K562 (cell line): Measurements from ENCODE around the gene WDR91. TPM values are rescaled to one million over a fixed set of nuclear protein-coding genes. Genes with fewer than 3 reads are reported as not detected.
"Not testable (repeated sequence)": the region's sequence is repeated elsewhere in the genome, so short reads cannot be mapped to it uniquely, and the experiment has no call there.

Experiments used
- ATAC-seq: fragments of 200-7000 bp; cut with Tn5 transposase; 3 replicates; pipeline ENCODE4 v1.9.1; 2020; ENCODE audit warnings: moderate library complexity
- BruUV-seq: library from RNA; stranded (reverse); fragments of 400-500 nt; replicated peaks from 2 replicates; lab custom pipeline; 2021; lab: Mats Ljungman, UMichigan
- CTCF ChIA-PET: fragments of 300-600 bp; formaldehyde crosslinking; extraction: SDS; loops from one replicate; lab custom pipeline; 2021; ENCODE audit warnings: low intra/inter-chr PET ratio; lab: Yijun Ruan, JAX
- POLR2A ChIA-PET: fragments of 300-600, 350-650 bp; sonication (Branson Sonifier 250); formaldehyde crosslinking; extraction: SDS; loops from one replicate; lab custom pipeline; 2021; ENCODE audit warnings: antibody characterized with exemption, inconsistent platforms; lab: Yijun Ruan, JAX
- DNase-seq, 4 experiments: peaks; one replicate each; pipeline versions ENCODE4 v3.0.0 to v3.0.0-alpha.2; 2011 to 2018; ENCODE audit warnings: low spot score in 3 of 4, mixed read lengths in 3 of 4; ENCODE audit errors: extremely low read depth in 1 of 4
- FAIRE-seq: peaks from 2 replicates; lab custom pipeline; 2011; peaks lifted over from hg19 to GRCh38; lab: Jason Lieb, UNC
- H2AFZ ChIP-seq: 2 replicates; pipeline ENCODE4 v1.6.0; 2011; ENCODE audit warnings: low read depth, low read length, control low read depth, inconsistent platforms
- H3K27ac ChIP-seq: fragments of 200-600 bp; 3 replicates; pipeline ENCODE4 v1.8.0; 2011; ENCODE audit warnings: low read depth, mild to moderate bottlenecking, control low read depth, inconsistent platforms, low read length, moderate library complexity, mixed read lengths; ENCODE audit errors: extremely low read depth
- H3K27me3 ChIP-seq, 2 experiments: fragments of 300-600 bp in 1 of 2; 2 replicates in 1 of 2; 3 replicates in 1 of 2; pipeline versions ENCODE4 v1.6.0 to v1.8.0; 2011; ENCODE audit warnings: inconsistent platforms in 2 of 2, low read length in 2 of 2, mild to moderate bottlenecking in 1 of 2, mixed read lengths in 1 of 2, moderate library complexity in 1 of 2; ENCODE audit not compliant: control insufficient read depth in 2 of 2, insufficient read depth in 2 of 2
- H3K36me3 ChIP-seq: fragments of 300-600 bp; 3 replicates; pipeline ENCODE4 v1.8.0; 2011; ENCODE audit warnings: mild to moderate bottlenecking, low read length, inconsistent platforms; ENCODE audit not compliant: control insufficient read depth, insufficient read depth
- H3K4me1 ChIP-seq, 2 experiments: fragments of 200-600 bp in 1 of 2; replicated peaks in 1 of 2; 2 replicates in 1 of 2; 3 replicates in 1 of 2; pipeline versions ENCODE4 v1.5.1 to v1.8.0; 2011; ENCODE audit warnings: inconsistent platforms in 2 of 2, low read length in 2 of 2, mild to moderate bottlenecking in 1 of 2, mixed read lengths in 1 of 2, moderate library complexity in 1 of 2; ENCODE audit not compliant: control insufficient read depth in 2 of 2, insufficient read depth in 2 of 2
- H3K4me2 ChIP-seq: 2 replicates; pipeline ENCODE4 v1.6.1; 2011; ENCODE audit warnings: low read length, control low read depth, inconsistent platforms, mixed read lengths; ENCODE audit not compliant: insufficient read depth
- H3K4me3 ChIP-seq: fragments of 200-600 bp; sonication (generic), shearing (Covaris generic); 2 replicates; pipeline ENCODE4 v1.5.1; 2016; ENCODE audit warnings: control low read depth, inconsistent platforms
- H3K79me2 ChIP-seq: fragments of 200-600 bp; 3 replicates; pipeline ENCODE4 v1.8.0; 2011; ENCODE audit warnings: low read length, inconsistent platforms; ENCODE audit not compliant: control insufficient read depth, insufficient read depth
- H3K9ac ChIP-seq, 2 experiments: 2 replicates each; pipeline versions ENCODE4 v1.6.0 to v1.6.1; 2011; ENCODE audit warnings: low read depth in 2 of 2, low read length in 2 of 2, control low read depth in 1 of 2, inconsistent platforms in 1 of 2, mild to moderate bottlenecking in 1 of 2, mixed read lengths in 1 of 2; ENCODE audit not compliant: insufficient read depth in 1 of 2
- H3K9me1 ChIP-seq: one replicate; pipeline ENCODE4 v1.6.0; 2011; ENCODE audit warnings: inconsistent platforms, mild to moderate bottlenecking, low read length, moderate library complexity; ENCODE audit not compliant: control insufficient read depth, insufficient read depth
- H3K9me3 ChIP-seq: replicated peaks from 2 replicates; pipeline ENCODE4 v1.5.1; 2011; ENCODE audit warnings: low read depth, low read length, inconsistent platforms; ENCODE audit not compliant: control insufficient read depth, insufficient read depth
- H4K20me1 ChIP-seq: replicated peaks from 2 replicates; pipeline ENCODE4 v1.6.1; 2011; ENCODE audit warnings: low read length, inconsistent platforms, mixed read lengths; ENCODE audit not compliant: control insufficient read depth, insufficient read depth
- DEAF1 ChIP-seq: fragments of 450-650 bp; formaldehyde crosslinking; IDR thresholded peaks from 2 replicates; pipeline ENCODE4 v1.4.0; 2020; ENCODE audit warnings: mild to moderate bottlenecking, moderate library complexity
- KDM1A ChIP-seq, 2 experiments: fragments of 450-650 bp; IDR thresholded peaks; 2 replicates each; pipeline ENCODE4 v1.6.1; 2016; ENCODE audit warnings: mild to moderate bottlenecking in 2 of 2
- LCOR ChIP-seq: sonication (generic); formaldehyde crosslinking; IDR thresholded peaks from 2 replicates; pipeline ENCODE4 v1.8.0; 2022; ENCODE audit warnings: mild to moderate bottlenecking, missing genetic modification reagents
- MXI1 ChIP-seq: IDR thresholded peaks from 2 replicates; pipeline ENCODE4 v1.6.1; 2011; ENCODE audit warnings: low read depth, mild to moderate bottlenecking, improper control_type of control experiment, low read length
- NFYB ChIP-seq: IDR thresholded peaks from 2 replicates; pipeline ENCODE4 v1.6.1; 2011; ENCODE audit warnings: mild to moderate bottlenecking, moderate library complexity; ENCODE audit not compliant: insufficient read length; ENCODE audit errors: extremely low read depth
- PHB ChIP-seq: fragments of 250-450 bp; sonication (Bioruptor Pico); IDR thresholded peaks from 2 replicates; pipeline ENCODE4 v1.5.0; 2021
- TBL1XR1 ChIP-seq, 2 experiments: IDR thresholded peaks; 2 replicates each; pipeline ENCODE4 v1.6.1; 2012; ENCODE audit warnings: improper control_type of control experiment in 2 of 2, low read length in 2 of 2, mild to moderate bottlenecking in 1 of 2
- WGBS: fragments of 100-300 bp; shearing (Covaris generic); methylation state at CpG from one replicate; pipeline ENCODE4 v1.1.6; 2016; ENCODE audit warnings: low coverage, mixed read lengths; ENCODE audit not compliant: insufficient coverage; ENCODE audit errors: missing lambda C conversion rate; 5-methylcytosine and 5-hydroxymethylcytosine counted together
- in situ Hi-C: fragments of 300-500 bp; cut with MboI; formaldehyde crosslinking; loops from 4 replicates; pipeline ENCODE4 v1.15.0; 2018; ENCODE audit warnings: inconsistent platforms, mixed read lengths
- intact Hi-C: fragments of 100-400 bp; cut with micrococcal nuclease; formaldehyde crosslinking; loops from 2 replicates; pipeline ENCODE4 v1.14.2; 2022
- polyA plus RNA-seq, 8 experiments: library from polyadenylated mRNA; depleted of rRNA in 4 of 8; stranded (reverse) in 5 of 8; unstranded in 3 of 8; fragments of >200 nt; fragmentation: Nextera tagmentation in 2 of 8; fragmentation: Illumina TruSeq in 1 of 8; extraction: Ambion mirVana in 2 of 8; extraction: Trizol in 1 of 8; gene quantifications; 2 replicates each; pipeline versions ENCODE4 v1.2.1 to v1.2.3, GENCODE V29; 2011 to 2014; ENCODE audit warnings: inconsistent platforms in 1 of 8, missing spikeins in 1 of 8
- total RNA-seq, 7 experiments: library from RNA; depleted of rRNA in 6 of 7; stranded (reverse); fragments of >200 nt in 6 of 7; fragmentation: Illumina TruSeq in 2 of 7; extraction: Trizol in 2 of 7; gene quantifications; 2 replicates each; pipeline versions ENCODE4 v1.2.1 to v1.2.3, GENCODE V29; 2011 to 2021; ENCODE audit warnings: low replicate concordance in 1 of 7
- TF ChIP-seq, protein P1 (sequence below): IDR thresholded peaks from 2 replicates; pipeline ENCODE4 v1.6.1; 2011; ENCODE audit warnings: borderline replicate concordance, low read depth, mild to moderate bottlenecking, moderate library complexity, low read length; ENCODE audit not compliant: insufficient read depth, poor library complexity, severe bottlenecking

Gene WDR91
- total and polyA plus RNA-seq, 9 of the 15 experiments (the other 6 are each of a cell fraction or from before 2014, with no cell fraction given) = 1.9 to 18.2 (median 9.8) TPM

DNA sequence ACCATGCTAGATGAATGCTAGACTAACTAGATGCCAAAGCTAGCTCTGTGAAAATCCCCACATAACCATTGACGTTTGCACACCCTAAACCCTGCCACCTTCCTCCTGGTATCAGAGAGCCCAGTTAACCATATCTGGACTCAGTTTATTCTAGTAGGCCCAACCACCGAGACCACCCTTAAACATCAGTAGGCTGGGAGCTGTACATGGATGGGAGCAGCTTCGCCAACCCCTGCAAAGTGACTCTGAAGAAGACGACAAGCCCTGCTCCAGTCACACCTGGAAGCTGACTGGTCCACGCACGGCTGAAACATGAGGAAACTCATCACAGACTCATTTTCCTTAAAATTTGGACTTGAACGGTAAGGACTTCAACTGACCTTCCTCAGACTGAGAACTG is 36.4 kb downstream of the WDR91 start:
- no peak overlapping the region for H3K9ac ChIP-seq
- intact Hi-C loops (loop anchor here (5.0 to 10.0 kb wide), 4 partner anchors 300 to 543 kb away; partner anchors contain the start of gene BPGM), in situ Hi-C loops (no loop called here)
- H3K27me3 ChIP-seq = no peaks in the 10 kb centered on the region
- H4K20me1 ChIP-seq = no peaks in the 10 kb centered on the region
- no peak for FAIRE-seq
- no peaks in the 10 kb centered on the region for H3K9me3 ChIP-seq
- no peak overlapping the region for H3K27ac ChIP-seq
- H3K36me3 ChIP-seq = no peaks in the 10 kb centered on the region
- ChIA-PET CTCF (interaction anchor here (0.7 kb wide), 1 partner anchor 50 kb away, joined by 3 read pairs; no protein-coding TSS in a partner anchor), POLR2A (interaction anchor here (0.6 to 2.4 kb wide), 4 partner anchors 10 to 331 kb away, joined by 3 to 8 read pairs (median 4); no protein-coding TSS in a partner anchor)
- no peak for ATAC-seq
- no peak overlapping the region for H3K4me2 ChIP-seq
- no peak overlapping the region for H3K4me3 ChIP-seq
- 36% methylated on average over 7 of the region's 7 CpGs for WGBS
- no peaks in the 10 kb centered on the region for H3K9me1 ChIP-seq
- no peak for DNase-seq
- TF ChIP-seq LCOR (CRISPR knock-in tag) (no peak), MXI1 (no peak), PHB (no peak), NFYB (no peak), KDM1A (IDR thresholded peaks at IDR 0.05) (no peak), TBL1XR1 (IDR thresholded peaks at IDR 0.05; ENCODE audit: low read length in 2 of 2) (no peak), DEAF1 (CRISPR knock-in tag) (no peak)
- TF ChIP-seq, protein P1, sequence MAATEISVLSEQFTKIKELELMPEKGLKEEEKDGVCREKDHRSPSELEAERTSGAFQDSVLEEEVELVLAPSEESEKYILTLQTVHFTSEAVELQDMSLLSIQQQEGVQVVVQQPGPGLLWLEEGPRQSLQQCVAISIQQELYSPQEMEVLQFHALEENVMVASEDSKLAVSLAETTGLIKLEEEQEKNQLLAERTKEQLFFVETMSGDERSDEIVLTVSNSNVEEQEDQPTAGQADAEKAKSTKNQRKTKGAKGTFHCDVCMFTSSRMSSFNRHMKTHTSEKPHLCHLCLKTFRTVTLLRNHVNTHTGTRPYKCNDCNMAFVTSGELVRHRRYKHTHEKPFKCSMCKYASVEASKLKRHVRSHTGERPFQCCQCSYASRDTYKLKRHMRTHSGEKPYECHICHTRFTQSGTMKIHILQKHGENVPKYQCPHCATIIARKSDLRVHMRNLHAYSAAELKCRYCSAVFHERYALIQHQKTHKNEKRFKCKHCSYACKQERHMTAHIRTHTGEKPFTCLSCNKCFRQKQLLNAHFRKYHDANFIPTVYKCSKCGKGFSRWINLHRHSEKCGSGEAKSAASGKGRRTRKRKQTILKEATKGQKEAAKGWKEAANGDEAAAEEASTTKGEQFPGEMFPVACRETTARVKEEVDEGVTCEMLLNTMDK = no peak
- TF ChIP-seq, all 486 proteins: peak for 0
- peaks cover 6% of the 10 kb centered on the region for H3K79me2 ChIP-seq
- H3K4me1 ChIP-seq = peaks cover 0 to 10% of the 10 kb centered on the region in 2 experiments; a peak in 3 of 5 replicates
- H2AFZ ChIP-seq = no peak overlapping the region
- BruUV-seq = no TSS peak

DNA sequence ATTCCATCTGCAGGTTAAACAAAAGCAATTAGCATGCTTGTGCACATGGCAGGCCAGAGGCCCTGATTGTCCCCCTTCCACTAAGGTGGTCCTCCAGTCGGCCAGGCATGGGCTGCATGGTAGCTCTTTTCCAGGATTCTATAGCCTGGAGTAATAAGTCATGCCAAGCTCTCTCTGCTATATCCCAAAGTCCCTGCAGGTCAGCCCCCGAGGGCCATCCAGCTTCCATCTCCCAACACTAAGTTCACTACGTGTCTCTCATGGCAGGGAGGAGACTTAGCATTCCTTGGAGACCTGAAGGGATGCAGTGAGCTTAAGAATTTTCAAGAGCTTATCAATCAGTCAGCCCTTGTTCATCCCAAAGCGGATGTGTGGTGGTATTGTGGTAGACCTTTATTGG is 37.4 kb downstream of the WDR91 start:
- H3K4me3 ChIP-seq, H4K20me1 ChIP-seq, CTCF ChIA-PET, H3K36me3 ChIP-seq, in situ Hi-C loops, H3K4me2 ChIP-seq, H3K9ac ChIP-seq, H2AFZ ChIP-seq, H3K27ac ChIP-seq, H3K9me1 ChIP-seq, BruUV-seq, H3K27me3 ChIP-seq, ATAC-seq, DNase-seq, FAIRE-seq, H3K9me3 ChIP-seq: not testable (repeated sequence)
- Histone ChIP-seq H3K4me1 (peaks cover 8 to 18% of the 10 kb centered on the region in 2 experiments; a peak in 4 of 5 replicates), H3K79me2 (peaks cover 16% of the 10 kb centered on the region)
- intact Hi-C loops = loop anchor here (5.0 to 10.0 kb wide), 4 partner anchors 299 to 542 kb away; partner anchors contain the start of gene BPGM
- POLR2A ChIA-PET = interaction anchor here (0.6 to 2.4 kb wide), 4 partner anchors 9 to 530 kb away, joined by 3 to 8 read pairs (median 3); no protein-coding TSS in a partner anchor
- WGBS = 34% methylated on average over 4 of the region's 4 CpGs
